Measurements from ENCODE around the gene GRID2. TPM values are rescaled to one million over a fixed set of nuclear protein-coding genes. Genes with fewer than 3 reads are reported as not detected.

The GRID2 gene
- polyA plus RNA-seq, 1 donor from 2014 or later, result 14.9 TPM

DNA sequence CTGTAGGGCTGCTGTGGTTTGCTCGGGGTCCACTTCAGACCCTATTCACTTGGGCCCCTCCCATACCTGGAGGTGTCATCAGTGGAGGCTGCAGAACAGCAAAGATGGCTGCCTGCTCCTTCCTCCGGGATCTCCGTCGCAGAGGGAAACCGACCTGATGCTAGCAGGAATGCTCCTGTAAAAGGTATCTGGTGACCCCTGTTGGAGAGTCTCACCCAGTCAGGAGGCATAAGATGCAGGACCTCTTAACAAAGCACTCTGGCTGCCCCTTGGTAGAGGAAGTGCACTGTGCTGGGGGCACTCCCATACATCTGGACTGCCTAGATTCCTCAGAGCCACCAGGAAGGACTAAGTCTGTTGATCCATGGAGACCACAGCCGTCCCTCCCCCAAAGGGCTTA is 296.9 kb downstream of the GRID2 start:
- no peaks in the 10 kb centered on the region for H4K20me1 ChIP-seq (ENCODE audit: insufficient read depth)
- H3K9me2 ChIP-seq (ENCODE audit: insufficient read depth, low read length), result no peaks in the 10 kb centered on the region
- no peaks in the 10 kb centered on the region for H3K9me3 ChIP-seq (ENCODE audit: low read length)
- no peaks in the 10 kb centered on the region for H3F3A ChIP-seq (ENCODE audit: insufficient read depth, low read length, poor library complexity, severe bottlenecking)
- no peaks in the 10 kb centered on the region for H3K79me2 ChIP-seq (replicated peaks; ENCODE audit: insufficient read depth, low read length)
- TF ChIP-seq POLR2AphosphoS5 (IDR thresholded peaks at IDR 0.05) (no peak), EP300 (conservative IDR thresholded peaks at IDR 0.05; ENCODE audit: poor library complexity, severe bottlenecking) (no peak), RAD21 (conservative IDR thresholded peaks at IDR 0.05) (no peak), MXI1 (conservative IDR thresholded peaks at IDR 0.05; ENCODE audit: poor library complexity, severe bottlenecking) (no peak), TAF1 (IDR thresholded peaks at IDR 0.05; ENCODE audit: low read depth) (no peak), SMC3 (conservative IDR thresholded peaks at IDR 0.05; ENCODE audit: poor library complexity) (no peak), EZH2 (IDR thresholded peaks at IDR 0.05; ENCODE audit: borderline replicate concordance, insufficient read depth, low read length, poor library complexity, severe bottlenecking) (no peak), CTCF (IDR thresholded peaks at IDR 0.05; ENCODE audit: poor library complexity, severe bottlenecking) (no peak)
- TF ChIP-seq, protein P1, sequence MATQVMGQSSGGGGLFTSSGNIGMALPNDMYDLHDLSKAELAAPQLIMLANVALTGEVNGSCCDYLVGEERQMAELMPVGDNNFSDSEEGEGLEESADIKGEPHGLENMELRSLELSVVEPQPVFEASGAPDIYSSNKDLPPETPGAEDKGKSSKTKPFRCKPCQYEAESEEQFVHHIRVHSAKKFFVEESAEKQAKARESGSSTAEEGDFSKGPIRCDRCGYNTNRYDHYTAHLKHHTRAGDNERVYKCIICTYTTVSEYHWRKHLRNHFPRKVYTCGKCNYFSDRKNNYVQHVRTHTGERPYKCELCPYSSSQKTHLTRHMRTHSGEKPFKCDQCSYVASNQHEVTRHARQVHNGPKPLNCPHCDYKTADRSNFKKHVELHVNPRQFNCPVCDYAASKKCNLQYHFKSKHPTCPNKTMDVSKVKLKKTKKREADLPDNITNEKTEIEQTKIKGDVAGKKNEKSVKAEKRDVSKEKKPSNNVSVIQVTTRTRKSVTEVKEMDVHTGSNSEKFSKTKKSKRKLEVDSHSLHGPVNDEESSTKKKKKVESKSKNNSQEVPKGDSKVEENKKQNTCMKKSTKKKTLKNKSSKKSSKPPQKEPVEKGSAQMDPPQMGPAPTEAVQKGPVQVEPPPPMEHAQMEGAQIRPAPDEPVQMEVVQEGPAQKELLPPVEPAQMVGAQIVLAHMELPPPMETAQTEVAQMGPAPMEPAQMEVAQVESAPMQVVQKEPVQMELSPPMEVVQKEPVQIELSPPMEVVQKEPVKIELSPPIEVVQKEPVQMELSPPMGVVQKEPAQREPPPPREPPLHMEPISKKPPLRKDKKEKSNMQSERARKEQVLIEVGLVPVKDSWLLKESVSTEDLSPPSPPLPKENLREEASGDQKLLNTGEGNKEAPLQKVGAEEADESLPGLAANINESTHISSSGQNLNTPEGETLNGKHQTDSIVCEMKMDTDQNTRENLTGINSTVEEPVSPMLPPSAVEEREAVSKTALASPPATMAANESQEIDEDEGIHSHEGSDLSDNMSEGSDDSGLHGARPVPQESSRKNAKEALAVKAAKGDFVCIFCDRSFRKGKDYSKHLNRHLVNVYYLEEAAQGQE (IDR thresholded peaks at IDR 0.05; ENCODE audit: borderline replicate concordance), result no peak
- no peak overlapping the region for H3K4me3 ChIP-seq (ENCODE audit: low read length)
- H3K9ac ChIP-seq (ENCODE audit: low read length), result no peak overlapping the region
- H3K36me3 ChIP-seq (ENCODE audit: insufficient read depth, low read length), result no peaks in the 10 kb centered on the region
- no peak overlapping the region for H3K4me2 ChIP-seq (ENCODE audit: low read length)
- no peak overlapping the region for H2AFZ ChIP-seq (ENCODE audit: low read depth, low read length)
- no peaks in the 10 kb centered on the region for H3K27me3 ChIP-seq (ENCODE audit: insufficient read depth, low read depth, low read length)
- H3K27ac ChIP-seq (ENCODE audit: low read length), result no peak overlapping the region

DNA sequence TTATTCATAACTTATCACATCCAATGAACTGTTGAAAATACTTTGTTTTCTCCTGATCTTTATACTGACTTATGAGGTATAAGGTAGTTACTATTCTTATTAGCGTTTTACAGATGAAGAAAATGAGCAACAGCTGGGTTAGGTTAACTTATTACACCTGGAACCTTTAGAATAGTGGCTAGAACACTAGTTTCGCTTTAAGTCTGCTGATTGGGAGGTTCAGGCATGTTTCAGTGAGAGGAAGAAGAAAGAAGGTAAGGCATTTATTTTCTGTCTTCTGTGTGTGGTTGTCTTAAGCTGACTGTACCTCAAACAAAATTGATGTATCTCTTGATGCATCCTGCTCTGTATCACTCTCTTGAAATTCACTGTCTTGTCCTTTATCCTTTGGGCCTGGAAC is 302.5 kb downstream of the GRID2 start:
- no peak overlapping the region for H3K4me2 ChIP-seq (ENCODE audit: low read length)
- H3K9me3 ChIP-seq (ENCODE audit: low read length), result no peaks in the 10 kb centered on the region
- no peaks in the 10 kb centered on the region for H3K27me3 ChIP-seq (ENCODE audit: insufficient read depth, low read depth, low read length)
- H3K27ac ChIP-seq (ENCODE audit: low read length), result no peak overlapping the region
- TF ChIP-seq TAF1 (IDR thresholded peaks at IDR 0.05; ENCODE audit: low read depth) (no peak), POLR2AphosphoS5 (IDR thresholded peaks at IDR 0.05) (no peak), SMC3 (conservative IDR thresholded peaks at IDR 0.05; ENCODE audit: poor library complexity) (no peak), CTCF (IDR thresholded peaks at IDR 0.05; ENCODE audit: poor library complexity, severe bottlenecking) (no peak), EP300 (conservative IDR thresholded peaks at IDR 0.05; ENCODE audit: poor library complexity, severe bottlenecking) (no peak), EZH2 (IDR thresholded peaks at IDR 0.05; ENCODE audit: borderline replicate concordance, insufficient read depth, low read length, poor library complexity, severe bottlenecking) (no peak), MXI1 (conservative IDR thresholded peaks at IDR 0.05; ENCODE audit: poor library complexity, severe bottlenecking) (no peak), RAD21 (conservative IDR thresholded peaks at IDR 0.05) (no peak)
- TF ChIP-seq, protein P1 (IDR thresholded peaks at IDR 0.05; ENCODE audit: borderline replicate concordance), result no peak
- H3K36me3 ChIP-seq (ENCODE audit: insufficient read depth, low read length), result no peaks in the 10 kb centered on the region
- no peaks in the 10 kb centered on the region for H3K9me2 ChIP-seq (ENCODE audit: insufficient read depth, low read length)
- H2AFZ ChIP-seq (ENCODE audit: low read depth, low read length), result no peak overlapping the region
- no peak overlapping the region for H3K4me3 ChIP-seq (ENCODE audit: low read length)
- H3K9ac ChIP-seq (ENCODE audit: low read length), result no peak overlapping the region
- H3K79me2 ChIP-seq (replicated peaks; ENCODE audit: insufficient read depth, low read length), result no peaks in the 10 kb centered on the region
- H3F3A ChIP-seq (ENCODE audit: insufficient read depth, low read length, poor library complexity, severe bottlenecking), result no peaks in the 10 kb centered on the region
- H4K20me1 ChIP-seq (ENCODE audit: insufficient read depth), result no peaks in the 10 kb centered on the region

Data from neural cell (in vitro differentiated cells).